Activated CD8-positive, alpha-beta memory T cell treated with anti-CD3 and anti-CD28 coated beads, Interleukin-2, amount 50 U/mL, for 48 hours (primary cell): ENCODE measurements around the gene STAT5B.
"Not testable (repeated sequence)": the region's sequence is repeated elsewhere in the genome, so short reads cannot be mapped to it uniquely, and the experiment has no call there.

ENCODE experiments used
- DNase-seq: peaks from one replicate; pipeline ENCODE4 v3.0.0-alpha.2; 2020

Gene STAT5B

DNA sequence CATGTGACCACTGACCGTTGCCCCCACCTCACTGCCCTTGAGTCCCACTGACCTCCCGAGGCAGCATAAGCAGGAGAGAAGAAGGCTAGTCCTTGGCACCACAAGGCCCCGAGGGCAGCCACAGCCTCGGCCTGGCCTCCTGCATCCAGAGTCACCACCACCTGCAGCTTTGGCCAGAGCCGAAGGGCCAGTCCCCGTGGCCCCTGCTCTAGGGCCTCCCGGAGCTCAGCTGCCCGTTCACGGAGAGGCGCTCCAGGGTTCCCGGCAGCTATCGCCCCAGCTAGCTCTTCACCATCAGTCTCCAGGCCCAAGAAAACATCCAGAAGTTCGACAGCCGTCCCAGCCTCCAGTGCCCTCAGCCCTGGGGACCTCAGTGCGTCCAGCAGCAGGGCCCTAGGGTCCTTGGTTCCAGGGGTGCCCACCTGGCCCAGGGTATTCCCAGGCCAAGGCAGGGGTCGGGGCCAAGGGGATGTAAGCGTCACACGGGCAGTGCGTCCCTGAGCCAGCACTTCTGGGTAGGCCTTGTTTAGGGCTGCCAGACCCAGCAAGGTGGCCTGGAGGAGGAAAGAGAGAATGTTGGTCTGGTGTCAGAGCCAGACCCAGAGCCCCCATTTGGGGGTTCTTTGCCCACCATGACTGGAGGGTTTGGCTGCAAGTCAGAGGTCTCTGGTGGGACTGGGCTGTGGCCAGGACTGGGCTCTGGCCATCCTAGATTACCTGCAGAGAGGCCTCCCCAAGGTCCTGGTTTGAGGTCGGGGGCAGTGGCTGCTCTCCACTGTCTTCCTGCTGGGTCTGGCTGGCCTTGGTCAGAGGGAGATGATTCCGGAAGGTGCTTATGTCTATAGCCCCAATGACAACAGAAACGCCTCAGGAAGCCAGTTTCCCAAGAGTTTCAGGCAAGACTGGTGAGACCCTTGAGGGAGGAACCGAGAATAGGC is 83.7 kb downstream of the STAT5B start:
- DNase-seq: no peak

DNA sequence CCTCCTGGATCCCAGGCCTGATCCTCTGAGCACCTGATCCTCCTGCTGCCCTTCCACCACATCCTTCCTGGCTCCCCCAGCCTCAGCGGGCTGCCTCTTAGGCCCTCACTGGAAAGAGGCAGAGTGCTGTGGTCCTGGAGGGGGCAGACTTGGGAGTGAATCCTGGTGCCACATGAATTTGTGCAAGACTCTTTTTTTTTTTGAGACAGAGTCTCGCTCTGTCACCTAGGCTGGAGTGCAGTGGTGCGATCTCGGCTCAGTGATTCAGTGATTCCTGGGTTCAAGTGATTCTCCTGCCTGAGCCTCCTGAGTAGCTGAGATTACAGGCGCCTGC is 84.9 kb downstream of the STAT5B start:
- DNase-seq: no peak

- no peak for DNase-seq
Observed at GRCh38 chr17:42190491-42191274, 85.5 kb downstream of the STAT5B start.

GRCh38 chr17:42189651-42189965 is 86.6 kb downstream of the STAT5B start:
- no peak for DNase-seq

DNA sequence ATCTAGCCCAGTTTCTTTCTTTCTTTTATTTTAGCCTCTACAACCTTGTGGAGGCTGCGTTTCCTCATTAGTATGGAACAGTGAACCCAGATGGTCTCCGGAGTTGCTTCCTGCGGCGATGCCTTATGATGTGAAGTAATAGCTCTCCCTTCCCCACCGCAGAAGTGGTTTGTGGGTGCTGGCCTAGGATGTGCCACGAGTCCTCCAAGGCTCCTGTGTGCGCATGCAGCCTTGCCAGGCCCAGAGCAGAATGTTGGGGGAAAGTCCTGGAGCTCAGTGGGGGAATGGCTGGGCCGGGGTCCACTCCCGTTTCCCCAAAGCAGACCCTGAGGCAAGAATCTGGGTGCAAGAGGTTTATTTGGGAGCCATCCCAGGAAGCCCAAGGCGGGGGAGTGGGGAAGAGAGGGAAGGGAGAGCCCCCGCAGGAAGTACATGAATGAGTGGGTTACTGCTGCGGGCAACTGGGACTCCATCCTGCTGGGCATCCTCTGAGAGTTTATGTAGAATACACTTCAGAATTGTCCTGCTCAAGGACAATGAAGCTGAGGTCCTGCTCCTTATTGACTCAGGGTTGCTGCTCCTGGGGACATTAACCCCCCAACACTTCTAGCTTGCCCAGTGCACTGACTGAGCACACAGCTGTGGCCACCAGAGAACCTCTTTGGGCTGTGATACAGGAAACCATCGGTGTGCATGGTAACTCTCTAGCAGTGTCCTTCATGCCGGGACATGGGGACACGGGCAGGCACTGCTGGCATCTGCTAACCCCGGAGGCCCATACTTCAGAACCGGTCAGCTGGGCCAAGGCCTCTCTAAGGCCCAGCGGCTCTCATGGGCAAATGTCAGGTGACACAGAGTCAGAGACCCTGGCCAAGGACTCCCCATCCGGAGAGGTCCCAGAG is 87.2 kb downstream of the STAT5B start:
- no peak for DNase-seq

- no peak for DNase-seq
Observed at GRCh38 chr17:42187833-42188232, 88.4 kb downstream of the STAT5B start.

DNA sequence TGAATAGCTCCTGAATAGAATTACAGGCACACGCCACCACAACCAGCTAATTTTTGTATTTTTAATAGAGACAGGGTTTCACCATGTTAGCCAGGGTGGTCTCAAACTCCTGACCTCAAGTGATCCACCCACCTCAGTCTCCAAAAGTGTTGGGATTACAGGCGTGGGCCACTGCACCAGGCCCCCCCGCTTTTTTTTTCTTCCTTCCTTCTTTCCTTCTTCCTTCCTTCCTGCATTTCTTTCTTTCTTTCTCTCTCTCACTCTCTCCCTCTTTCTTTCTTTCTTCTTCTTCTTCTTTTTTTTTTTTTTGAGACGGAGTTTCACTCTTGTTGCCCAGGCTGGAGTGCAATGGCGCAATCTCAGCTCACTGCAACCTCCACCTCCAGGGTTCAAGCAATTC is 90.0 kb downstream of the STAT5B start:
- DNase-seq: not testable (repeated sequence)

DNA sequence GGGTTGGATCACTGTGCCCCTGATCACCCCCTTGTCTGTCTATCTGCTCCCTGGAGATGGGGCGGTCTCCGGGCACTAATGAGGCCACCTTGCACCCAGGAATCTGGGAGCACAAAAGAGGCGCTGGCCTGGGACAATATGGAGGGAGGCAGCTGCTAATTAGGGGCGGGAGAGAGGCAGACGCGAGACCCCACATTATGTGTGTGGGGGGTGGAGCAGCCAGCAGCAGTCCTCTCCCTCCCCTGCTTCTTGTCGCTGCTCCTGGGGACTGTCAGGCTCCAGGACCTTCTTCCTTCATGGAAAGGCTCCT is 90.6 kb downstream of the STAT5B start:
- no peak for DNase-seq

DNA sequence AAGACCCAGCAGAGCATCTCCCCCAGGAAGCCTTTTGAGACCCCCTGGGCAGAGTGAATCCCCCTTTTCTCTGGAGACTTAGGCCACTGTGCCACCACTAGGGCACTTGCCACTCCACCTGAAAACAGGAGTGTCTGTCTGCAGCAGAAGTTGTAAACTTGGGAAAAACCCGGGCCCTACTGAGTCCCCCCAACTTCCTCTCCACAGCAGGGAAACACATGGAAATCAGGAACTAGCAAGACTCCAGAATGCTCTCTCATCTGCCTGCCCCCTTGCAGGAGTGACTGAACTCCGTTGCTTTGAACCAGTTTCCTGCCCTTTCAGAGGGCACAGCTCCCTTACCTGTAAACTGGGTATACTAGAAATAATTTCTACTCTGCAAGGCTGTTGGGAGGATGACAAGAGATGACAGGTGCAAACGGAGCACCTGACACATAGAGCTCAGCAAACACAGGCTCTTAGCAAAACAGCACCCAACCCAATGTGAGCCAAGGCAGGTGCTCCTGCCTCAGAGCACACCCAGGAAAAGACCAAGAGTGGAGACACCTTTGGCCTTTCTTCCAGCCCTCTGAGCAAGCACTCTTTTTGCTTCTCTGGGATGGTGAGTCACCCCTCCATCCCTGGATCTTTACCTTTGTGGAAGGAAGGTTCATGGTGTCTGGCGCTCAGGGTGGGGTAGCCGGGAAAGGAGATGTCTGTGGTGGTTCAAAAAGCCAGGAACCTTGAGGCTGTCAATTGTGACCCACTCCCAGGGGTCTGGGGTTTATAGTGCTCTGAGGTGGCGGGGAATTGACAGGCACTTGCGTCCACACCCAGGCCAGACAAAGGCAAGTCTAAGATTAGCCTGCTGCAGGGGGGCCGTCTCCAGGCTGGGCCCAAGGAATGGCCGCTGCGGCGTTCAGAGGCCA is 91.2 kb downstream of the STAT5B start, which contains the start of gene HCRT:
Gene HCRT (minus strand): TSS at position 740 of the 908 bp plus-strand sequence. CDS start 87 bp downstream, at position 653.
- DNase-seq: no peak

DNA sequence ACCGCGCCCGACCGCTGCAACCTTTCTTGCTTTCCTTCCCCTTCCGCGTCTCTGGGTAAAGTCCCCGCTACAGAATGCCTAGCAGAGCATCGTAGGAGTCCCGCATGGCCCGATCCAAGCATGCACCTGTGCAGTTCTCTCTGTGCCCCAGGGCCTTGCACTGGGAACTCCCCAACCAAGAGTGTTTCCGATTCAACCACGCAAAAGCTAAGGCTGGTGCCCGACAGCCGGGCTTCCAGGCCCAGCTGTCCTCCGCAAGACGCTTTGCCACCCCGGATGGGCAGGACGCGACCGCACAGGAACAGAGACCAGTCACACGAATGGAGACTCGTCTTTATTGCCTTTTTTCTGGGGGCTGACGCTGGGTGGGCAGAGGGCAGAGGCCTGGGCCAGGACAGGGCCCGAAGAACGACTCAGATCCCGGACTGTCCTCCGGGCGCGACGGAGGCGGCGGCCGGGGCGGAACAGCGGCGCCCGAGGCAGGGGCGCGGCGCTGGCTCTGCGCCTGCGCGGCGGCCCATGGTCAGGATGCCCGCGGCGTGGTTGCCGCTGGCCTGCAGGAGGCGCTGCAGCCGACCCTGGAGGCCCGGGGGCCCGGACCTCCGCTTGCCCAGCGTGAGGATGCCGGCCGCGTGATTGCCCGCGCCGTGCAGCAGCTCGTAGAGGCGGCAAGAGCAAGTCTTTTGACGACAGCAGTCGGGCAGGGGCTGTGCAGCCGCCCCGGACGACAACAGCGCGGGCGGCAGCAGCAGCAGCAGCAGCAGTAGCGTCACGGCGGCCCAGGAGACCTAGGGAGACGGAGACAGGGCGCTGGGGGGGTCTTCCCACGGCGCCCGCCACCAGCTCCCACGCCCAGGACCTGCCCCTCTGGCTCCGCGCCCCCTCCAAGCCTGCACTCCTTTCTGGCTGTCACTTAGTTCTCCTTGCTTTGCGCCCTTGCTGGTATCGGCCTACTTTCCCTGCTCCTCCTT is 92.2 kb downstream of the STAT5B start:
- peak; percentile 95 for DNase-seq

DNA sequence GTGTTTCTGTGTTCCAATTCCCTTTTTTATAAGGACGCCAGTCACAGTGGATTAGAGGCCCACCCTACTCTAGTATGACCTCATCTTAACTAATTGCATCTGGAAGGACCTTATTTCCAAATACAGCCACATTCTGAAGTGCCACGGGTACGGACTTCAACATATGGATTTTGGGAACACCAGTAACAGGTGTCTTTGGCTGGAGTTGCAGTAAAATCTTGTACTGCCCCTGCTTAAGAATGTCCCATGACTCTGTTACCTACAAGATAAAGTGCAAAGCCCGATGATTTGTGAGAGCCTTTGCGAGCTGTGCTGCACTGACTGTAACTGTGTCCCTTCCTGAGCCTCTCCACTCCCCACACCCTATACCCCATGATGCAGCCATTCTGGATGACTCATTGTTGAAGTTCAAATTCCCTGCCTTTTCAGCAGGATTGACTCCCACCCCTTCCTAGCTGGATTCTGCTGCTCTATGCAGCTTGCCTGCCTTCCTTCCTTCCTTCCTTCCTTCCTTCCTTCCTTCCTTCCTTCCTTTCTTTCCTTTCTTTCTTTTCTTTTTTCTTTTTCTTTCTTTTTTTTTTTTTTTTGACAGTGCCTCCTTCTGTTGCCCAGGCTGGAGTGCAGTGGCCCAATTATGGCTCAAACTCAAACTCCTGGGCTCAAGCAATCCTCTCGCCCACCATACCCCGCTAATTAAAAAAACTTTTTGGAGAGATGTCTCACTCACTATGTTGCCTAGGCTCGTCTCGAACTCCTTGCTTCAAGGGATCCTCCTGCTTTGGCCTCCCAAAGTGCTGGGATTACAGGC is 93.1 kb downstream of the STAT5B start:
- no peak for DNase-seq

- no peak for DNase-seq
Observed at GRCh38 chr17:42181851-42182207, 94.4 kb downstream of the STAT5B start.

DNA sequence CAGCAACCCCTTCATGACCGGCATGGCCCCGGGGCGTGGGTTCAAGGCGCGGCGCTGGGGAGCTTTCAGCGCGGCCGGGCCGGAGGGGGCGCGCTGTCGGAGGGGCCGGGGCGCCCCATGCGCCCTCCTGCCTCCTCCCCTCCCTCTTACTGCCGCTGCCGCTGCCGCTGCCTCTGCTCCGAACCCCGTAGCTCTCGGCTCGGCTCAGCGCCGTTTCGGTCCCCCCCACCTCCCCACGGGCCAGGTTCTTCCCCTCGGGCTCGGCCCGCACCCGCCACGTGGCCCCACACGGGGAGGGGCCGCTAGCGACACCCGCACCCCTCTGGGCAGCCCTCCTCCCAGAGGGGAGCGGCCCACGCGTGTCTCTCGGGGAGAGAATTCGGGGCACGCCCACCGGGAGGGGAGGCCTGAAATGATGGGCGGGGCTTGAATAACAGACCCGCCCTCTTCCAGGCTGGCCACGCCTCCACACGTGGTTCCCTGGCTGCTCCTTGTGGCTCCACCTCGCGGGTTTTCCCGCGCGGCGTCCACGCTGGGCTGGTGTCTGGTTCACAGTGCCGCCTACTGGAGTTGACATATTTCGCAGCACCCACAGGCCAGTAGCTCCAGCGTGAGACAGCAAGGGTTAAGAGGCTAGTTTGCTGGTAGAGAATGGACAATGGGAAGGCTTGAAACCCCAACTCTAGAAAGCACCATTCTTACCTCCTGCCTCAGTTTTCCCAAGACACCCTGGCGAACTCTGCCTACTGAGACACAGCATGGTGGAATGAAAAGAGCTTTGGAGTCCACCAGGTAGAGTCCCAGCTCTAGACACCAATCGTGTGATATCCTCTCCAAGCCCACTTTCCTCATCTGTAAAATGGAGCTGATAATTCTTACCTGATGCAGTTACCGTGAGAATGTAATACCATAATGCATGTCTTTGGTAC is 95.0 kb downstream of the STAT5B start, which contains the start of gene KCNH4:
Gene KCNH4 (minus strand): TSS at position 221 of the 929 bp plus-strand sequence. CDS start 197 bp downstream, at position 24.
- peak; percentile 94 for DNase-seq

DNA sequence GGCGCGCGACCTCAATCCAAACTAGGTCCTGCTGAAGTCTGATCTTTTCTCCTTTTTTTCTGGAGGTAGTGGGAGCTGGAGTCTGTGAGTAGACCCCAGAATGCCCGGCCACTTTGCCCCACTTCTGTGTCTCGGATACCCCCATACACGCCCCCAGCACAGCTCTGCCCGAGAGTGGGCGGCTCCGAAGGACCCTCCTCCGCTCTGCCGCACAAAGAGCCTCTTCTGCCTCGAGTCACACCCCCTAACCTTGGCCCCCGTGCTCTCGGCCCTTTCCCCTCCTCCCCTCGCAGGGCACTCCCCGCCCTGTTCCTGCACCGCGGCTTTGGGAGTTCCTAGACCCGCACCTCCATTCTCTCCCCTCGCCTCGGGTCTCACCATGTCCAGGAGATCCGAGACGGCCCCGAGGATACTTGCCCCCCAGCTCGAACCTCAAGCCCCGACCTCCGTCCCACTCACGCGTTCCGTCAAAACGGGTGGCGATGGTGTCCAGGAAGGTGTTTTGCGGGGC is 95.7 kb downstream of the STAT5B start:
- DNase-seq: no peak

DNA sequence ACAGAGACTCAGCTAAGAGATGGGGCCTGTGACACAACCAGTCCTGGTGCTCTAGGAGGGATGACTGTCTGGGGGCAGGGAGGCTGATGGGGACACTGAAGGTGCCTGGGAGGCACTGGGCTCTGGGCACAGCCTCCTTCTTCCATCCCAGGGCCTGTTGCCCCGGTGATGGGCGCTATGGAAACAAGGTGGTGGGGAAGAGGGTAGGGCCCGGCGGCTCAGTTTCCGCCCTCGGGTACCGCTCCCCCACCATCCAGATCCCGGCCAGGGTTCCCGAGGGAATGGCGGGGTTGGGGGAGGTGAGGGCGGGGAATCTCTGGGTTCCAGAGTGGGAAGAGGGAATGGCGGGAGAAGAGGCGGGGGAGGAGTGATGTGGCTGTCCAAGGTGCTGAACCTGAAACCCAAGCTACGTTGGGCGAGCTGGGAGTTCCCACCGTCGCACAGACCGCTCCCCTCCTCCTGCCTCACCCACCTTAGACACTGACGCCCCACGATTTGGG is 96.2 kb downstream of the STAT5B start:
- no peak for DNase-seq

DNA sequence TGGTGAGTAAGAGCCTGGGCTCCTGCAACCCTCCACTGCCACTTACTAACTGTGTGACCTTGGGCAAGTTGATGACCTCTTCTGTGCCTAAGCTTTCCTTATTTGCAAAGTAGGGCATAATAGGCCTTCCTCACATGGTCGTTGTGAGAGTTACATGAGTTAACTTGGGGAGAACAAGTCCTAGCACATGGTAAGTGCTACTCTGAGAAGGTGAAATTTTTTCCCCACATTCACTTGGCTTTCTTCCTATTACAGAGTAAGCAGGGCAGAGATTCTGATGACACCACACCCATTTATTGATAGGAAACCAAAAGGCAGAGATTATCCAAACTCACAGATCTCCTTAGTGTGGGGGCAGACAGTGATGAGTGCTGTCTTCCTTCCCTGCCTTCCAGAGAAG is 96.9 kb downstream of the STAT5B start:
- DNase-seq: no peak

DNA sequence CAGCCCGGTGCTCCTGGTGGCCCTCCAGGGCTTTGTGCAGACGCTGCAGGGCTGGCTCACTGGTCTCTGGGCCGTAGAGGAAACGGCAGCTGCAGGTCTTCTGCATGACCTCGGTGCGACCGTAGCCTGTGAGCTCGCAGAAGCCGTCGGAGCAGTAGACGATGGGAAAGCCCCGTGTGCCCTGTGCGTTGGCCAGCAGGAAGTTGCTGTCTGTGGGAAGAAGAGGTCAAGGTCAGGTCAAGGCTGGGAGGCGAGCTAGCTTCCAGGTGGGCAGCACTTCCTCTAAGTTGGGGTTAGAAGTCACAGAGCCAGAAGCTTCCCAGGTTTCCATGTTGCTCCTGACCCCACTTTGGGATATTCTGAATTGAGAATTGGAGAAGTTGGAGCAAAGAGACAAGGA is 97.4 kb downstream of the STAT5B start:
- DNase-seq: no peak

GRCh38 chr17:42177684-42178083 is 98.5 kb downstream of the STAT5B start:
- no peak for DNase-seq
